Kidney capillary endothelial cell (primary cell): ENCODE measurements around the gene POLR3K.
"Not testable (repeated sequence)": the region's sequence is repeated elsewhere in the genome, so short reads cannot be mapped to it uniquely, and the experiment has no call there.

Experiments
- DNase-seq: peaks from one replicate; pipeline ENCODE4 v3.0.0-alpha.2; 2018; ENCODE audit warnings: low spot score

POLR3K gene

DNA sequence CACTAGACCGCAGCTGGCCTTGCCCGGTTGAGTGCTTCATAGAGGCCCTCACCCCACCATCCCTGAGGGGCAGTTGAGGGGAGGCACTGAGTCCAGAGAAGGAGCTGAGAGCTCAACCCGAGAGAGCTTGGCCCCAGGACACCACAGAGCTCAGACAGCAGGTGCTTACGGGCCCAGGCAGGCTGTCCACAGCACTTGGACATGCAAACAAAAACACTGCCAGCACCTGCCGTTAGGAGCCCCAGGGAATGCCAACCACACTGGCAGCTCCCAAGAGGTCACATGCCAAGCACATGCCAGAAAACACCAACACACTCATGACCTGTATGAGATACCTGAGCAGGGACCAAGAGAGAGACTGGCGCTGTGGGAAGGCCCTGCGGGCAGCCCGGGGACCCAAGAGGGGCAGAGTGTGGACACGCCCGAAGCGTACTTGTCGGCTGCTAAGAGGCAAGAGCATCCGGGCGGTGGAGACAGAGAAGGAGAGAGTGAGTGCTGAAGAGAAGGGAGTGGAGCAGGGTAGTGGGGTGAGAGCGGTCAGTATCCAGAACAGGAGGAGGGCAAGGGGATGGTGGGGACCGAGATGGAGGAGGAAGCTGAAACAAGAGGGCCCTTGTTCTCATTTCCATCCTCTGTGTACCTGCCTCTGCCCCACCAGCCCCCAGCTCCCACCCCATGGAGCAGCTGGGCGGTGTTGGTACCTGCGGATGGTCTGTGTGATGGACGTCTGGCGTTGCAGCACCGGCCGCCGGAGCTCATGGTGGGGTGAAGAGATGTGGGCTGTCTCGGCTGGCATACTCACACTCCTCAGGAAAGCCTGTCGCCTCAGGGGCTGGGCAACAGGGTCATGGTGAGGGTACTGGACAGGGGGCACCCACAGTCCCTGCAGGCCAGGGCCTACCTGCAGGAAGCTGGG, 10.8 kb upstream of the POLR3K start:
- DNase-seq = no peak

DNA sequence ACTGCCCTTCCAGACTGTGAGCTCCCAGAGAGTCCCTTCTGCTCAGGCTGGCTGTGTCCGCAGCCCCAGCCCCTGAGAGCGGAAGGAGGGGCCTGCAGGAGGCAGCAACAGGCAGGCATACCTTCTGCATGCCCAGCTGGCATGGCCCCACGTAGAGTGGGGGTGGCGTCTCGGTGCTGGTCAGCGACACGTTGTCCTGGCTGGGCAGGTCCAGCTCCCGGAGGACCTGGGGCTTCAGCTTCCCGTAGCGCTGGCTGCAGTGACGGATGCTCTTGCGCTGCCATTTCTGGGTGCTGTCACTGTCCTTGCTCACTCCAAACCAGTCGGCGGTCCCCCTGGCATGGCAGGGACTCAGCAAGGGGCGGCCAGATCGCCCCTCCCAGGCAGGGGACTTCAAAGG, 10.1 kb upstream of the POLR3K start:
- DNase-seq = no peak

DNA sequence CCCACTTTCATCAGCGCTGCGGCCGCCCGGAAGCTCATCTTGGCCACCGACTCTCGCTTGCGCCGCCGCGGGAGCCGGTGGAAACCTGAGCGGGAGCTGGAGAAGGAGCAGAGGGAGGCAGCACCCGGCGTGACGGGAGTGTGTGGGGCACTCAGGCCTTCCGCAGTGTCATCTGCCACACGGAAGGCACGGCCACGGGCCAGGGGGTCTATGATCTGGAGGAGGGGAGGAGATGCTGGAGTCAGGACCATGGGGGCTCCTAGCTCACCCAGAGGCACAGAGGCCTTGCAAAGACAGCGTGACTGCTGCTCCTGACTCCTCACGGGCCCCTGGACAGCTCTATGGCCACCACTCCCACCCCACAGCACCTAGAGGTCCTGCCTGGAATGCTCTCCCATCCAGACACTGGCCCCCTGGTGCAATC, 9.6 kb upstream of the POLR3K start:
- DNase-seq = no peak

DNA sequence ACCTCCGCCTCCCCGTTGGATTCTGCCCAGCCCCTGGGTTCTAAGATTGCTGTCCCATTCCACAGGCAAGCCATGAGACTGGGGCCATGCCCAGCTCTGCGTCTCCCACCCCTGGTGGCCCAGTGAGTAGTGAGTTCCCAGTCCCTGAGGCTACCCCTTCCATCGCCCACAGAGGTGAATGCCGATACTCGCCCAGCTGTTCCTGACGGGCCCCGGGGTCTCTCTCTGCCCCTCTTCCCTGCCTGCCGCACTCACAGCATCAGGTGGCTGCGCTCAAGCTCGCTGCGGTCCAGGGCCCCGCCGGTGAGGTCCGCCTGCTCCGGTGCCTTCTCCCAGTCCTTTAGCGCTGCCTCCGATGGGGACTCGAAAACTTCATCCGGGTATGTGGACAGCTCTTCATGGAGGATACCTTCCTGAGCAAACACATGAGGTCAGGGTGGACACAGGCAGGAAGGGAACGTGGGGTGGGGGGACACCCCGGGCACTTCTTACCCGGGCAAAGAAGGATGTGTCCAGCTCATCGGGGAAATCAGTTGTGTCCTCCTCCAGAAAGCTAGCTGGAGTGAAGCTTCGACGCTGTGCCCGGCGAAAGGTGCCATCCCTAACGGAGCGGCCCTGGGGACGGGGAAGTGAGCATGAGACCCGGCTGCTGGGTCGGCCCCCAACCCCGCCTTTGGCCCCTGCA, 9.0 kb upstream of the POLR3K start:
- no peak for DNase-seq

DNA sequence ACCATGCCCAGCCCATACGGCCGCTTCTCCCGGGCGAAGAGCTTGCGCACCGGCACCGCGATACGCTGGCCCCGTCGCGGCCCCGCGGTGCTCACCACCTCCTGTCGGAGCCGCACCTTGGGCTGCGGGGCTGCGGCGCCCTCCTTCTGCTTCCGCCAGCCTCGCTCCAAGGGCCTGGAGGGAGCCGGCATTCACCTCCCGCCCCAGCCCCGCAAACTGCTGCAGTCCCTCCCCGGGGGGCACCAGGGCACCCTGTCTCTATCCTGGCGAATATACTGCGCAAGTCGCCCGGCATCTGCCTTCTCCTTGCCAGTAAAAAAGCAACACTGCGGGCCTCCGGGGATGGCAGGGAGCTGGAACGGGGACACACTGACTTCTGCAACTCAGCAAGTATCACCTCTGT, 8.5 kb upstream of the POLR3K start:
- no peak for DNase-seq

DNA sequence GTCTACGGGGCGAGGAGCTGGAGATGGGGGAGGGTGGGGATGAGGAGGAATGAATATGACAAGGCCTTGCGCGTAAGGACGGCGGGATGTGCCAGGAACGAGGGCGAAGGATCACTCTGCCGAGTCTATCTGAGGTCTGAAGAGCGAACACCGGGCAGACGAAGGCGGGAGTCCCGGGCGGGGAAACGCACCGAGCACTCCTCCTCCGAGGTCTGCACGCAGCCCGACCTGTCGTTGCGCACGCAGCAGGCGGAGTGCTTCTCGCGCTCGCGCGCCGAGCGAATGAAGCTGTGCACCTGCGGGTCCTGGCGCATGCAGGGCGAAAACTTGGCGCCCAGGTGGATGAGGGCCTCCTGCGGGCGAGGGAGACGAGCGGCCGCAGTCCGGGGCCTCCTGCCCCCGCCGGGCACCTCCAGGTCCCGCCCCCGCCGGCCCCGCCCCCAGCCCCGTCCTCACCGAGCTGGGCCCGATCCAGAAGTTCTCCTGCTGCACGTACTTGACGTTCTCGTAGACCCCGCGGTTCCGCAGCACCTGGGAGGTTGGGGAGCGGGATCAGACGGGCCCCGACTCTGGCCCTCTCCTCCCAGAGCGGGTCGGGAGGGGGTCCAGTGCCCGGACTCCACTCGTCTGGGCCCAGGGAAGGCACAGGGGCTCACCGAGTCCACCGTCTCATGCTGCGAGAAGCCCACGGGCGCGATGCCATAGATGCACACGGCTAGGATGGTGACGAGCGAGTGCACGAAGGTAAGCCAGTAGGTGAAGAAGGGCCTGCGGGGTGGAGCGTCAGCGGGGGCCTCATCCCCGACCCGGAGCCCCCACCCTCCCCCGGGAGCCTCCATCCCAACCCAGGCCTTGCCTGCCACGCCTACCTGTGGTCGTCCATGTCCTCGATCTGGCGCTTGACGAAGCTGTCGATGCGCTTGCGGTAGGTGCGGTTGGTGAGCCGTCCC, 7.8 kb upstream of the POLR3K start:
- no peak for DNase-seq

DNA sequence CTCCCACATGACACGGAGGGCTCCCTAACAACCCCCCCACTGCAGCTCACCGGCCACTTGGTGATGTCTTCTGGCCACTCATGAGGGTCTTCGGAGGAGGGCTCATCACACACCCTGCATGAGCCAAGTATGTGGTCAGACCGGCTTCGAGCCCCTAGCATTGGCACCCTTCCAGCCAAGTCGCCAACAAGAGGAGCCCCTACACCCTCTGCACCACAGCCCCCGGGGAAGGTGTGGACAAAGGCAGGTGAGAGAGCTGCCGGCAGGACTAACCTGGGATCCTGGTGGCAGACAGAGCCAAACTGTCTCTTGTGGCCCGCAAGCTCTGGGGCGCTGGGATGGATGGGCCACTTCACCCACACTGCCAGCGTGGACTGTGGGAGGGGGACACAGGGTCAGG, 6.8 kb upstream of the POLR3K start:
- no peak for DNase-seq

DNA sequence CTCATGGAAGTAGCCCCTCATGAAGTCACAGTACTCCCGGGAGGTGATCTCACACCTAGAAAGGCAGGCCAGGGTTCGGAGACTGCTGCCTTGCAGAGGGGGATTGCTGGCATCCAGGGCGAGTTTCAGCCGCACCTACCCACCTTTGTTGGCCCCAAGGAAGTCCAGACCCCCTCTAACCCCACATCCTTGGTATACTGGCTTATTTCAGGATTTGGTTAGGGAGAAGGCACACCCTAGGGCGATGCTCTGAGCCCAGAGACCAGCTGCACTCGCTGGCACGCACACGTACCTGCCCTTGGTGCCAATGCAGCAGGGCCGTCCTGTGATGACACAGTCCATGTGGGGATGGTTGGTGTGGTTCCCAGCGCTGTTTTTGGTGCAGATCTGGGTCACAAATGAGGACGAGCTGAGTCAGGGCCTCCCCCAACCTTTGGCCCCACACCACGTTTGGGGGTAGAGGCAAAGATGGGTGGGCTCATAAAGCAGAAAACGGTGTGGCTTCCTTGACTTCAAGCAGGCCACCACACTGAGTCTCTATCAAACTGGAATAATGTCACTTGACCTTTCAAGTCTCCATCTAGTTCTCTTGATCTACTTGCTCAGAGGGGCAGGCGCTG, 6.1 kb upstream of the POLR3K start:
- no peak for DNase-seq

DNA sequence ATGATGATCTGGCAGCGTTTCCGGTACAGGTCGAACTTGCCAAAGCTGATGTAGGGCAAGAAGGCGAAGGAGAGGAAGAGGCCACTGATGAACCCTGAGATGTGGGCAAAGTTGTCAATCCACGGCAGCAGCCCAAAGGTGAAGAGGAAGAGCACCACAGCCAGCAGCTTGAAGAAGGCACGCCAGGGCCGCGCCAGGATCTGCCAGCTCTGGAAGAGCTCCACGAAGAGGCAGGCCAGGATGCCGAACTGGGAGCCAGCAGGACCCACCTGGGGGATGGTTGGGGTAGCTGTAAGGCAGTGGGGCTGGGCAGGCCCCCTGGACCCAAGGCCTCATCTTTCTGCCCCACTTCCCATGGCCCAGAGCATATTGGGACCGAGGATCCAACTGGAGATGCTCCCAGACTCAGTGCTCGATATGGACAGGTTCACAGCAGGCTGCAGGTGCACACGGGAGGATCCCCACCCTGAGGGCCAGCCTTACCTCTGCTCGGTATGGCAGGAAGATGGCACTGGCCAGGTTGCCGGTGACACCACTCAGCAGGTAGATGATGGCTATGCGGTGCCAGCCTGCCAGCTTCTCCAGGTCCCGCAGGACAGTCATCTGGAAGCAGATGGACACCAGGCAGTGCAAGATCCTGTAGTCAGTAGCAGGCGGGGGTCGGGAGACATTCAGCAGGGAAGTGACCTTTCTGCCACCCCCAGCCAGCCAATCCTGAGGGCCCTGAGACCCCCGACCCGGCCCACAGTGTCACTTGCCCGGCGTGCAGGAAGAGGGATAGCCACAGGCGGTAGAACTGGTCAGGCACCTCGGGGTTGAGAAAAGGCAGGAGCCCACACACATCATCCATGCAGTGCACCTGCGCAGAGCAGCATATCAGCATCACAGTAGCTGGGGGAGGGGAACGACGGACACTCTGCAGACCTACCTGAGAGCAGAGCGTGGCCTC, 5.4 kb upstream of the POLR3K start:
- no peak for DNase-seq

DNA sequence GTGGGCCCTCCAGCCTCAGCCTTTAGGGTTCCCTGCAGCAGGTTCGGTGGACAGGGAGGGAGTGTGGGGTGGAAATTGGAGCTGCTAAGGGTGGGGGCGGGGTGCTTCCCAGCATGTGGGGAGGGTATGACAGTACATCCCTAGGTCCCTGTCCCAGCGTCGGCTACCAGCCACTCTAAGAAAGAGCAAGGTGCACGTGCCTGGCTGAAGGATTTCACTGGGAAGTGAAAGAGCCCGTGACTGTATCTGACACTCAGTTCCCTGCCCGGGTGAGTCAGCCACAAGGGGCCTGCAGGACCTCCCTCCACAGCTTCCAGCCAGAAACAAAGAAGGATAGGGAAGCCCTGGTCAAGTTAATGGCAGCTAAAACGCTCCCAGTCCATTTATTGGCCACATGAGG, 4.3 kb upstream of the POLR3K start:
- DNase-seq = no peak

DNA sequence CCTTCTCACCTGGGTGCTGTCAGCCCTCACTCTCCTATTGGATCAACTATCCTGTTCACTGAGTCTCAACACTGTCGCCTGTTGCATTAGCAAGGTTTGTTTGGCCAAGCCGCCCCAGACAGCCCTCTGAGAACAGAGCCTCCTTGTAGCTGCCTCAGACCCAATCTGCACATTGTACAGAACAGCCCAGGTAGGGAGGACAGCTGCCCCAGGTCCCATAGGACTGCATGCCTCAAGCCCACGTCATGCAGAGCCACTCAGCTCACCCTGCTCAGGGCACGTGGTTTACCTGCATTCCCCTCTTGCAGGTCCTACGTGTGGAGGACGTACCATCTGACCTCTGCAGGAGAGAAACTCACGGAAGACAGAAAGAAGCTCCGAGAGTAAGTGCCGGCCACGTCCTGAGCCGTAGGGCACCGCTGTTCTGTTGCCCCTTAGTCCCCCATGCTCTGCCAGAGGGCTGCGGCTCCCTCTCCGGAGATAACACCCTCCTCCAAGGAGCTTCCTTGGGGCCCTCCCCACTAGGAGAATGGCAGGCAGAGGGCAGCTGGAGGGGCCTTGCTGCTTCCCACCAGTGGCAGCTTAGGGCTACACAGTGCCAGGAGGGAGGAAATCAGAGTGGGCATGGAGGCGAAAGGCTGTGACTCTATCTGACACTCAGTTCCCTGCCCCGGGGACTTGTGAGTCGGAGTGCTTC, 3.0 kb upstream of the POLR3K start:
- no peak for DNase-seq

DNA sequence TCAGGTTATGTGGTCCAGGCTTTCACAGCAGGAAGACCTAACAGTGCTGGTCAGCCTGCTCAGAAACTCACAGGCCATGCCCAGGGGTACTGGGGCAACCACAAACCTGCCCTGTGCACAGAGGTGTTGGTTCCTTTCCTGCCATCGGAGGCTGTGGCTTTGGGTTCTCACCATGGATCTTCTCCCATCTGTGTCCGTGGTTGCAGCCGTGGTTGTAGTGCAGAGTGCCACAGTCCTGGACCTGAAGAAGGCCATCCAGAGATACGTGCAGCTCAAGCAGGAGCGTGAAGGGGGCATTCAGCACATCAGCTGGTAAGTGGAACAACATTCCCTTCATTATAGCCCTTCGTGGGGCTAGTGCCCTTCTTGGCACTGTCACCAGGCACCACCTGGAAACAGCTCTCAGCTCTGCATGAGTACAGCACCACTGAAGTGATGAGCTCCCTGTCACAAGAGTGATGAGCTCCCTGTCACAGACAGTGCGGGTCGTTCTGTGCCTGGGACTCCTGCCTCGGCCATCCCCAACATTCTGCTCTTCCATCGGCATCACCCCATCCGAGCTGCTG, 2.2 kb upstream of the POLR3K start:
- no peak for DNase-seq

DNA sequence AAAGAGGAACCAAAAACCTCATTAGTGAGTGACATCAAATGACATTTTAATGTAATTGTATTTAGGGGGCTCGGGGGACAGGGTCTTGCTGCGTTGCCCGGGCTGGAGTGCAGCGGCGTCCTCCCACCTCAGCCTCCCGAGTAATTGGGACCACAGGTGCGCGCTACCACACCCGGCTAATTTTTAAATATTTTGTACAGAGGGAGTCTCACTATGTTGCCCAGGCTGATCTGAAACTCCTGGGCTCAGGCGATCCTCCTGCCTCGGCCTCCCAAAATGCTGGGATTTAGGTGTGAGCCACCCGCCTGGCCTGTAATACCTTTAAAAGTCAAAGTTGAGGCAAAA, 801 bp upstream of the POLR3K start:
- no peak for DNase-seq

DNA sequence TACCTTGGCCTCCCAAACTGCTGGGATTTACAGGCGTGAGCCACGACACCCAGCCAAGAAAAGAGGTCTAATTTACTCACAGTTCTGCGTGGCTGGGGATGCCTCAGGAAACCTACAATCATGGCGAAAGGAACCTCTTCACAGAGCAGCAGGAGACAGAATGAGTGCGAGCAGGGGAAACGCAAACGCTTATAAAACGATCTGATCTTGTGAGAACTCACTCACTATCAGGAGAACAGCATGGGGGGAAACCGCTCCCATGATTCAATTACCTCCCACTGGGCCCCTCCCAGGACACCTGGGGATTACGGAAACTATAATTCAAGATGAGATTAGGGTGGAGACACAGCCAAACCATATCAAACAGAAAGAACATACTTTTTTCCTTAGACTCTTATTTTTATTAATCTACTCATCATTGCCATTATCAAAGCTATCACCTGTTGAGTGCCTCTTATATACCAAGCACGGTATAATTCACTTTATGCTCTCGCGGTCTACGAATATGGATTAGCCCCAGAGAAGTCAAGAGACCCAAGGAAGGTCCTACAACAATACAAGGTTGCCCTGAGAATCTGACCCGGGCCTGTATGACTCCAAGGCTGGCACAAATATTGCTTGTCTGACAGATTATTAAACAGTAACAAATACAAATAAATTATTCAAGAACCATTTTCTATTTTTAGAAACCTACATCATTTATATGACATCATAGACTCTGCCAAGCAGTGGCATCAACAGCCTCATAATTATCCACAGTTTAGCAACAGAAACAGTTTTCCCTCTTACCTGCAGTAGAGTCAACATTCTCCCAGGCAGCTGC, 2.4 kb downstream of the POLR3K start:
- no peak for DNase-seq

DNA sequence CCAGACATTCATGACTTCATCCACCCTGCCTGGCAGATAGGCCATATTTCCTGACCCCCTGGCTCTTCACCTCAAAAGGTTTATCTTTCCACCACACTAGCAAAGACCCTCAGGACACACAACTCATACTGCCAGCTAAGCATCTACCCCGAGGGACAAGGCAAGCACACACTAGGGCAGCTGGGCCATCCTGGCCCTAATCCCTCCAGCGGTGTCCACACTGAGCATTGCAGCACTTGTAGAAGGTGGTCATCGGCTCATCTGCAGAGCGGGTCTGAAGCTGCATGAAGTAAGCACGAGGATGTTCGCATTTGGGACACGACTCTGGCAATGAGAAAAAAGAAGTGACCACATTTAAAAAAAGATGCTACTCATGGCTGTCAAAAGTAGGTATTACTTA, 6.2 kb downstream of the POLR3K start:
- no peak for DNase-seq

DNA sequence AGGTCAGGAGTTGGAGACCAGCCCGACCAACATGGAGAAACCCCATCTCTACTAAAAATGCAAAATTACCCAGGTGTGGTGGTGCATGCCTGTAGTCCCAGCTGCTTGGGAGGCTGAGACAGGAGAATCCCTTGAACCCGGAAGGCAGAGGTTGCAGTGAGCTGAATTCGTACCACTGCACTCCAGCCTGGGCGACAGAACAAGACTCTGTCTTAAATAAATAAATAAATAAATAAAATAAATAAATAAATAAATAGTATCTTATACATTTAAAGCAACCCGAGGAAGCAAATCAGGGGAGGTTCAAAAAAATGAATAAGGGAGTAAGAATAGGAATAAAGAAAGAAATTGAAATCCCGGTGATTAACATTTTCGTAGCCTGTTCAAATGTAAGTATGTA, 6.9 kb downstream of the POLR3K start:
- DNase-seq = not testable (repeated sequence)

DNA sequence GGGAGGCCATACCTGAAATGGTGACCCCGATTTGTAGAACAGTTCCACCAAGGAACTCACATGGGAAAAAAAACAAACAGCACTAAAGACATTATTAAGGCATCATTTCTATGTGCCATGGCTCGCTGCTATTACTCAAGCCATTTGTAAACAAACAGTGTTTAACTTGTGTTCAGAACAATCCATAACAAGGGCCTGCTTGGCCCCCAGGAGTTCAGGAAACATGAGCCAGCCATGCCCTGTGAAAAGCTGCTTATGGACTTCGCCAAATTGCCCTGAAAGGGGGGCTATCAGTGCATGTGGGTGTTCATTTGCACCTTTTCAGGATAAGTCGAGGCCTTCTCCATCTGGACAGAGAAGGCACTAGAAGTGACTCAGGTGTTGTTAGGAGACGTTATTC, 8.0 kb downstream of the POLR3K start:
- DNase-seq = no peak

DNA sequence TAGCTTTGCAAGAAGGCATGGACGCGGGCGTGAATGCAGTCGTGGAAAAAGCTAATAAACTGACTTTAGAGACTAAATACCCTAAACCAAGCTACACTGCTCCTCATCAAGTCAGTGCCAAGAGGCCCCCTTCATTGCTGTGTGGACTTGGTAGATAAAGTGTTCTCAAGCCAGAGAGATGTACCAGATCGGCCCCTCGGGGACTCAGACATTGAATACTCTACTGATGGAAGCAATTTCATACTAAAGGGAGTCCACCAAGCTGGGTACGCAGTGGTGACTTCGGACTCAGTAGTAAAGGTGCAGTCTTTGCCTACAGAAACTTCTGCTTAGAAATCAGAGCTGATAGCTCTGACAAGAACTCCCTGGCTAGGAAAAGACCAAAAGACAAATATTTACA, 8.8 kb downstream of the POLR3K start:
- DNase-seq = no peak

DNA sequence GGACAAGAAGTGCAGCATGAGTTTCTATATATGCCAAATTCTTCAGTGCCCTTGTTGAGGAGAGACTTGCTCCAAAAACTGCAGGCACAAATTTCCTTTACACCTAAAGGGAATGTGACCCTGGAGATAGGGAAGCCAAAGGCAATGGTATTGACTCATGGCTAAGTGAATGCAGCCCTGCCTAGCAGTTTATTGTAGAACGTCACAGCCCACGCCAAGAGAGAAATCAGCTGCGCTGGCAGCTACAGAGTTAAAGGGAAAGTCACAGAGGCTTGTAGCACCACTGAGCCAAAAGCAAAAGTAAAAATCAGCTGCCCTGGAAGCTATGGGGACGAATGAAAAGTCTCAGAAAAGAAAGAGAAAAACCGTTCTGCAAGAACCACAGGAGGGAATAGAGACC, 10.1 kb downstream of the POLR3K start:
- no peak for DNase-seq
